Dendritic cell treated with granulocyte-macrophage colony-stimulating factor and Interleukin-4, amounts not matched to agents 40 ng/mL and 50 ng/mL, for 4 days (primary cell): Measurements from ENCODE around the gene LRRC8C.

ENCODE experiments used
- H3K27ac Mint-ChIP-seq: one replicate; pipeline ENCODE4 v1.8.0; 2022; ENCODE audit warnings: mild to moderate bottlenecking, mixed read lengths
- H3K27me3 Mint-ChIP-seq: one replicate; pipeline ENCODE4 v1.8.0; 2022; ENCODE audit warnings: mild to moderate bottlenecking, mixed read lengths
- H3K36me3 Mint-ChIP-seq: one replicate; pipeline ENCODE4 v1.8.0; 2022; ENCODE audit warnings: low read depth, mixed read lengths
- H3K4me1 Mint-ChIP-seq: one replicate; pipeline ENCODE4 v1.8.0; 2022; ENCODE audit warnings: low read depth, mixed read lengths
- H3K4me3 Mint-ChIP-seq: one replicate; pipeline ENCODE4 v1.8.0; 2022; ENCODE audit warnings: mild to moderate bottlenecking, moderate library complexity, mixed read lengths
- H3K9me3 Mint-ChIP-seq: one replicate; pipeline ENCODE4 v1.8.0; 2022; ENCODE audit warnings: mixed read lengths
- intact Hi-C: fragments of 100-400 bp; cut with micrococcal nuclease; formaldehyde crosslinking; loops from one replicate; pipeline ENCODE4 v1.15.0; 2022

The LRRC8C gene

GRCh38 chr1:89682611-89683010 lies 49.7 kb downstream of the LRRC8C start:
- no peak overlapping the region for H3K4me3 Mint-ChIP-seq
- H3K27ac Mint-ChIP-seq: no peak overlapping the region
- peaks cover 53% of the 10 kb centered on the region for H3K4me1 Mint-ChIP-seq
- H3K27me3 Mint-ChIP-seq: no peaks in the 10 kb centered on the region
- peaks cover 49% of the 10 kb centered on the region for H3K36me3 Mint-ChIP-seq
- no peaks in the 10 kb centered on the region for H3K9me3 Mint-ChIP-seq
- intact Hi-C loops: no loop called here

GRCh38 chr1:89685461-89685860 lies 52.5 kb downstream of the LRRC8C start:
- Mint-ChIP-seq H3K4me1 (peaks cover 60% of the 10 kb centered on the region), H3K4me3 (no peak overlapping the region), H3K36me3 (peaks cover 59% of the 10 kb centered on the region), H3K27me3 (no peaks in the 10 kb centered on the region), H3K9me3 (no peaks in the 10 kb centered on the region), H3K27ac (no peak overlapping the region)
- intact Hi-C loops: no loop called here

GRCh38 chr1:89686520-89686919 lies 53.6 kb downstream of the LRRC8C start:
- Mint-ChIP-seq H3K27ac (no peak overlapping the region), H3K9me3 (no peaks in the 10 kb centered on the region), H3K27me3 (no peaks in the 10 kb centered on the region), H3K36me3 (peaks cover 70% of the 10 kb centered on the region), H3K4me3 (no peak overlapping the region), H3K4me1 (peaks cover 64% of the 10 kb centered on the region)
- intact Hi-C loops: no loop called here

- peaks cover 66% of the 10 kb centered on the region for H3K4me1 Mint-ChIP-seq
- H3K36me3 Mint-ChIP-seq: peaks cover 71% of the 10 kb centered on the region
- H3K27ac Mint-ChIP-seq: peak overlapping the region; percentile 15
- no peaks in the 10 kb centered on the region for H3K9me3 Mint-ChIP-seq
- H3K27me3 Mint-ChIP-seq: no peaks in the 10 kb centered on the region
- no peak overlapping the region for H3K4me3 Mint-ChIP-seq
- intact Hi-C loops: no loop called here
Measured at GRCh38 chr1:89687254-89687653, 54.3 kb downstream of the LRRC8C start.

GRCh38 chr1:89688607-89689006 lies 55.7 kb downstream of the LRRC8C start:
- H3K4me3 Mint-ChIP-seq: no peak overlapping the region
- no peaks in the 10 kb centered on the region for H3K27me3 Mint-ChIP-seq
- intact Hi-C loops: no loop called here
- peaks cover 71% of the 10 kb centered on the region for H3K36me3 Mint-ChIP-seq
- H3K27ac Mint-ChIP-seq: peak overlapping the region; percentile 41
- H3K4me1 Mint-ChIP-seq: peaks cover 77% of the 10 kb centered on the region
- no peaks in the 10 kb centered on the region for H3K9me3 Mint-ChIP-seq

GRCh38 chr1:89689234-89689633 lies 56.3 kb downstream of the LRRC8C start:
- Mint-ChIP-seq H3K9me3 (no peaks in the 10 kb centered on the region), H3K4me1 (peaks cover 81% of the 10 kb centered on the region), H3K4me3 (no peak overlapping the region), H3K27me3 (no peaks in the 10 kb centered on the region), H3K27ac (peak overlapping the region; percentile 41), H3K36me3 (peaks cover 71% of the 10 kb centered on the region)
- intact Hi-C loops: no loop called here

GRCh38 chr1:89690595-89690994 lies 57.7 kb downstream of the LRRC8C start:
- no peak overlapping the region for H3K4me3 Mint-ChIP-seq
- H3K36me3 Mint-ChIP-seq: peaks cover 61% of the 10 kb centered on the region
- peak overlapping the region; percentile 36 for H3K27ac Mint-ChIP-seq
- H3K4me1 Mint-ChIP-seq: peaks cover 79% of the 10 kb centered on the region
- H3K27me3 Mint-ChIP-seq: no peaks in the 10 kb centered on the region
- H3K9me3 Mint-ChIP-seq: no peaks in the 10 kb centered on the region
- intact Hi-C loops: no loop called here

GRCh38 chr1:89692601-89693521 lies 59.9 kb downstream of the LRRC8C start:
- Mint-ChIP-seq H3K9me3 (no peaks in the 10 kb centered on the region), H3K27ac (peak overlapping the region; percentile 77), H3K36me3 (peaks cover 50% of the 10 kb centered on the region), H3K27me3 (no peaks in the 10 kb centered on the region), H3K4me1 (peaks cover 69% of the 10 kb centered on the region), H3K4me3 (no peak overlapping the region)
- intact Hi-C loops: no loop called here

GRCh38 chr1:89695847-89696246 lies 62.9 kb downstream of the LRRC8C start:
- H3K36me3 Mint-ChIP-seq: peaks cover 36% of the 10 kb centered on the region
- intact Hi-C loops: no loop called here
- H3K4me3 Mint-ChIP-seq: no peak overlapping the region
- H3K27me3 Mint-ChIP-seq: no peaks in the 10 kb centered on the region
- peaks cover 71% of the 10 kb centered on the region for H3K4me1 Mint-ChIP-seq
- H3K27ac Mint-ChIP-seq: no peak overlapping the region
- H3K9me3 Mint-ChIP-seq: no peaks in the 10 kb centered on the region

GRCh38 chr1:89697383-89697782 lies 64.5 kb downstream of the LRRC8C start:
- no peaks in the 10 kb centered on the region for H3K9me3 Mint-ChIP-seq
- H3K36me3 Mint-ChIP-seq: peaks cover 43% of the 10 kb centered on the region
- no peak overlapping the region for H3K27ac Mint-ChIP-seq
- H3K27me3 Mint-ChIP-seq: no peaks in the 10 kb centered on the region
- no peak overlapping the region for H3K4me3 Mint-ChIP-seq
- intact Hi-C loops: no loop called here
- peaks cover 64% of the 10 kb centered on the region for H3K4me1 Mint-ChIP-seq

GRCh38 chr1:89698020-89698560 lies 65.2 kb downstream of the LRRC8C start:
- Mint-ChIP-seq H3K4me1 (peaks cover 57% of the 10 kb centered on the region), H3K9me3 (no peaks in the 10 kb centered on the region), H3K27ac (no peak overlapping the region), H3K36me3 (peaks cover 50% of the 10 kb centered on the region), H3K4me3 (no peak overlapping the region), H3K27me3 (no peaks in the 10 kb centered on the region)
- intact Hi-C loops: no loop called here

- no peaks in the 10 kb centered on the region for H3K9me3 Mint-ChIP-seq
- peaks cover 50% of the 10 kb centered on the region for H3K36me3 Mint-ChIP-seq
- H3K4me3 Mint-ChIP-seq: no peak overlapping the region
- intact Hi-C loops: no loop called here
- H3K27me3 Mint-ChIP-seq: no peaks in the 10 kb centered on the region
- peaks cover 58% of the 10 kb centered on the region for H3K4me1 Mint-ChIP-seq
- peak overlapping the region; percentile 19 for H3K27ac Mint-ChIP-seq
Measured at GRCh38 chr1:89698624-89699023, 65.7 kb downstream of the LRRC8C start.

- H3K9me3 Mint-ChIP-seq: no peaks in the 10 kb centered on the region
- no peaks in the 10 kb centered on the region for H3K27me3 Mint-ChIP-seq
- H3K27ac Mint-ChIP-seq: peak overlapping the region; percentile 19
- H3K4me1 Mint-ChIP-seq: peaks cover 51% of the 10 kb centered on the region
- H3K4me3 Mint-ChIP-seq: no peak overlapping the region
- H3K36me3 Mint-ChIP-seq: peaks cover 57% of the 10 kb centered on the region
- intact Hi-C loops: no loop called here
Measured at GRCh38 chr1:89699451-89699986, 66.6 kb downstream of the LRRC8C start.

GRCh38 chr1:89701746-89702241 lies 68.9 kb downstream of the LRRC8C start:
- Mint-ChIP-seq H3K4me1 (peaks cover 51% of the 10 kb centered on the region), H3K9me3 (no peaks in the 10 kb centered on the region), H3K27me3 (no peaks in the 10 kb centered on the region), H3K27ac (no peak overlapping the region), H3K36me3 (peaks cover 53% of the 10 kb centered on the region), H3K4me3 (no peak overlapping the region)
- intact Hi-C loops: no loop called here
